Breast epithelium (tissue), 4 donors: Measurements from ENCODE around the gene SLC4A7. TPM values are rescaled to one million over a fixed set of nuclear protein-coding genes. Genes with fewer than 3 reads are reported as not detected.
"Not testable (repeated sequence)": the region's sequence is repeated elsewhere in the genome, so short reads cannot be mapped to it uniquely, and the experiment has no call there.

Experiments
- DNase-seq, 2 donors: peaks; one replicate each; pipeline ENCODE4 v3.0.0-alpha.2; 2019; ENCODE audit warnings: low spot score in 2 of 2
- H3K27ac ChIP-seq, 2 donors: fragments of 200-600 bp; sonication (generic) in 1 of 2; one replicate each; pipeline ENCODE4 v1.5.1; 2016 to 2019; ENCODE audit warnings: mild to moderate bottlenecking in 1 of 2
- H3K27me3 ChIP-seq, 2 donors: fragments of 200-600 bp; sonication (generic) in 1 of 2; one replicate each; pipeline versions ENCODE4 v1.5.1 to v1.6.0; 2017 to 2019; ENCODE audit warnings: control low read depth in 1 of 2, mild to moderate bottlenecking in 1 of 2
- H3K36me3 ChIP-seq: fragments of 200-600 bp; one replicate; pipeline ENCODE4 v1.5.1; 2019
- H3K4me1 ChIP-seq, 2 donors: fragments of 200-600 bp; sonication (generic); one replicate each; pipeline ENCODE4 v1.5.1; 2016 to 2019; ENCODE audit warnings: control low read depth in 1 of 2
- H3K4me3 ChIP-seq, 3 donors: fragments of 200-600 bp; sonication (generic); 1 replicate in 2 of 3; 2 replicates in 1 of 3; pipeline ENCODE4 v1.5.1; 2016 to 2019; ENCODE audit warnings: mild to moderate bottlenecking in 3 of 3, moderate library complexity in 2 of 3
- H3K9me3 ChIP-seq, 2 donors: fragments of 200-600 bp; sonication (generic) in 1 of 2; one replicate each; pipeline ENCODE4 v1.5.1; 2016 to 2019; ENCODE audit warnings: control low read depth in 1 of 2
- CTCF ChIP-seq, 3 donors: fragments of 450-650 bp; IDR thresholded peaks; one replicate each; pipeline ENCODE4 v1.5.1; 2016 to 2017; ENCODE audit warnings: antibody characterized with exemption in 3 of 3, mild to moderate bottlenecking in 3 of 3, moderate library complexity in 3 of 3
- POLR2A ChIP-seq: fragments of 450-650 bp; IDR thresholded peaks from one replicate; pipeline ENCODE4 v1.6.1; 2016; ENCODE audit warnings: antibody characterized with exemption, mild to moderate bottlenecking, moderate library complexity
- POLR2AphosphoS5 ChIP-seq, 3 donors: sonication (generic); formaldehyde crosslinking; IDR thresholded peaks; one replicate each; pipeline ENCODE4 v1.6.1; 2017; ENCODE audit warnings: antibody characterized with exemption in 3 of 3
- intact Hi-C: fragments of 100-400 bp; cut with DNase I; formaldehyde crosslinking; loops from one replicate; pipeline ENCODE4 v1.15.1; 2023; ENCODE audit warnings: low total_unique reads
- total RNA-seq, 3 donors: library from RNA; depleted of rRNA; stranded (reverse); fragments of >200 nt; gene quantifications; one replicate each; pipeline ENCODE4 v1.1.0, GENCODE V29; 2016

Gene SLC4A7
- total RNA-seq, 3 donors from 2014 or later: 32.8 to 219 (median 204) TPM

DNA sequence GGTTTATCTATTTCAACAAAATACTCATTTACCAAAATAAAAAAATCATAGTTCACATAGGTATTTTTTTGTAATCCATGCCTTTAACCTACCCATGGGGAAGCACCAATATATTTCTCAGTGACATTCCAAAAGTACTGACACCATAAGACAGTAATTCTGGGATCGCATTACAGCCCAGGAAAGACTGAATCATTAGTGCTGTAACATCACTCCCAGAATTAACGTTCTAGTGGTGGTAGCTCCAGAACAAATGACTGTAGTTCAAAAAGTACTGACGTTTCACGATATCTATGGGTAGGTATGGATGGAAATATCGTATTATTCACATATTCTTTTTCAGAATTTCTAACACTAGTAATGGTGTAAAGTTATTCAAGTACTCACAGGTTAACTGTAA is 60.7 kb downstream of the SLC4A7 start:
- Histone ChIP-seq H3K36me3 (no peaks in the 10 kb centered on the region), H3K4me1 (no peaks in the 10 kb centered on the region)
- intact Hi-C loops: no loop called here

GRCh38 chr3:27422617-27423016 is 61.6 kb downstream of the SLC4A7 start:
- H3K4me1 ChIP-seq: no peaks in the 10 kb centered on the region
- DNase-seq: no peak

More for the DNA sequence above, 60.7 kb downstream of the SLC4A7 start:
- Histone ChIP-seq H3K27ac (no peak overlapping the region), H3K27me3 (no peaks in the 10 kb centered on the region), H3K4me3 (no peak overlapping the region), H3K9me3 (no peaks in the 10 kb centered on the region)
- no peak for DNase-seq
- TF ChIP-seq CTCF (IDR thresholded peaks at IDR 0.05): no peak
- TF ChIP-seq POLR2AphosphoS5 (IDR thresholded peaks at IDR 0.05): no peak
- TF ChIP-seq POLR2A: no peak

GRCh38 chr3:27415202-27415601 is 69.0 kb downstream of the SLC4A7 start:
- intact Hi-C loops: no loop called here
- H3K36me3 ChIP-seq: no peaks in the 10 kb centered on the region
- no peak for DNase-seq

More at GRCh38 chr3:27422617-27423016, 61.6 kb downstream of the SLC4A7 start:
- Histone ChIP-seq H3K27me3 (no peaks in the 10 kb centered on the region), H3K27ac (peak overlapping the region in 1 of 2 donors; percentile 1), H3K9me3 (no peaks in the 10 kb centered on the region), H3K36me3 (no peaks in the 10 kb centered on the region), H3K4me3 (no peak overlapping the region)
- TF ChIP-seq CTCF (IDR thresholded peaks at IDR 0.05) (no peak), POLR2AphosphoS5 (IDR thresholded peaks at IDR 0.05) (no peak), POLR2A (no peak)
- intact Hi-C loops: no loop called here

GRCh38 chr3:27392950-27393679 is 91.1 kb downstream of the SLC4A7 start:
- no peak overlapping the region for H3K4me3 ChIP-seq
- no peak for DNase-seq
- H3K36me3 ChIP-seq: no peaks in the 10 kb centered on the region
- H3K9me3 ChIP-seq: no peaks in the 10 kb centered on the region
- no peak overlapping the region for H3K27ac ChIP-seq
- H3K4me1 ChIP-seq: no peaks in the 10 kb centered on the region
- TF ChIP-seq POLR2A (no peak), POLR2AphosphoS5 (IDR thresholded peaks at IDR 0.05) (no peak), CTCF (IDR thresholded peaks at IDR 0.05) (no peak)
- no peaks in the 10 kb centered on the region for H3K27me3 ChIP-seq
- intact Hi-C loops: no loop called here

More at GRCh38 chr3:27415202-27415601, 69.0 kb downstream of the SLC4A7 start:
- Histone ChIP-seq H3K9me3 (no peaks in the 10 kb centered on the region), H3K4me1 (no peaks in the 10 kb centered on the region), H3K27me3 (no peaks in the 10 kb centered on the region), H3K4me3 (no peak overlapping the region), H3K27ac (no peak overlapping the region)
- TF ChIP-seq POLR2A (no peak), CTCF (IDR thresholded peaks at IDR 0.05) (no peak), POLR2AphosphoS5 (IDR thresholded peaks at IDR 0.05) (no peak)

GRCh38 chr3:27392414-27392813 is 91.8 kb downstream of the SLC4A7 start:
- H3K4me1 ChIP-seq, H3K27me3 ChIP-seq, H3K9me3 ChIP-seq, H3K4me3 ChIP-seq, H3K27ac ChIP-seq, intact Hi-C loops, H3K36me3 ChIP-seq, DNase-seq: not testable (repeated sequence)
